Keratinocyte (primary cell): ENCODE results near the gene GPR3. TPM values are rescaled to one million over a fixed set of nuclear protein-coding genes. Genes with fewer than 3 reads are reported as not detected.

Experiments used
- DNase-seq: peaks from one replicate; pipeline ENCODE4 v3.0.0-alpha.2; 2011; ENCODE audit warnings: low read depth, missing footprints, low spot score
- FAIRE-seq: peaks from 2 replicates; lab custom pipeline; 2011; peaks lifted over from hg19 to GRCh38; lab: Jason Lieb, UNC
- H2AFZ ChIP-seq: 2 replicates; pipeline ENCODE4 v1.6.0; 2012; ENCODE audit warnings: low read length, control low read depth, inconsistent platforms; ENCODE audit not compliant: control insufficient read depth
- H3K27ac ChIP-seq: 2 replicates; pipeline ENCODE4 v1.5.1; 2011; ENCODE audit warnings: low read length; ENCODE audit not compliant: control insufficient read depth, insufficient read depth
- H3K27me3 ChIP-seq: 3 replicates; pipeline ENCODE4 v1.6.0; 2011; ENCODE audit warnings: low read length; ENCODE audit not compliant: control insufficient read depth, insufficient read depth; ENCODE audit errors: extremely low read depth
- H3K36me3 ChIP-seq, 2 experiments: 2 replicates in 1 of 2; 3 replicates in 1 of 2; pipeline ENCODE4 v1.5.1; 2011; ENCODE audit warnings: low read length in 2 of 2, mild to moderate bottlenecking in 1 of 2; ENCODE audit not compliant: control insufficient read depth in 2 of 2, insufficient read depth in 2 of 2; ENCODE audit errors: extremely low read depth in 1 of 2
- H3K4me1 ChIP-seq: 3 replicates; pipeline ENCODE4 v1.5.1; 2011; ENCODE audit warnings: low read length; ENCODE audit not compliant: control insufficient read depth, insufficient read depth; ENCODE audit errors: extremely low read depth
- H3K4me2 ChIP-seq: 3 replicates; pipeline ENCODE4 v1.6.0; 2011; ENCODE audit warnings: low read depth, low read length; ENCODE audit not compliant: control insufficient read depth, insufficient read depth; ENCODE audit errors: extremely low read depth
- H3K4me3 ChIP-seq, 3 experiments: fragments of 200-600 bp in 1 of 3; sonication (generic) in 1 of 3; 2 replicates in 2 of 3; 3 replicates in 1 of 3; pipeline ENCODE4 v1.5.1; 2011 to 2016; ENCODE audit warnings: low read length in 3 of 3, mild to moderate bottlenecking in 3 of 3, control low read depth in 2 of 3, inconsistent platforms in 1 of 3, low read depth in 1 of 3, mixed read lengths in 1 of 3, mixed run types in 1 of 3, moderate library complexity in 1 of 3; ENCODE audit not compliant: control insufficient read depth in 2 of 3, insufficient read depth in 2 of 3; ENCODE audit errors: extremely low read depth in 1 of 3
- H3K79me2 ChIP-seq: 2 replicates; pipeline ENCODE4 v1.6.0; 2012; ENCODE audit warnings: low read length; ENCODE audit not compliant: control insufficient read depth, insufficient read depth
- H3K9ac ChIP-seq: 3 replicates; pipeline ENCODE4 v1.6.0; 2011; ENCODE audit warnings: low read length; ENCODE audit not compliant: control insufficient read depth, insufficient read depth; ENCODE audit errors: extremely low read depth
- H3K9me1 ChIP-seq: 3 replicates; pipeline ENCODE4 v1.6.0; 2011; ENCODE audit warnings: low read length; ENCODE audit not compliant: control insufficient read depth, insufficient read depth; ENCODE audit errors: extremely low read depth
- H3K9me3 ChIP-seq: 2 replicates; pipeline ENCODE4 v1.5.1; 2012; ENCODE audit warnings: low read depth, low read length; ENCODE audit not compliant: control insufficient read depth
- H4K20me1 ChIP-seq: 3 replicates; pipeline ENCODE4 v1.6.0; 2011; ENCODE audit warnings: low read length; ENCODE audit not compliant: control insufficient read depth, insufficient read depth; ENCODE audit errors: extremely low read depth
- CTCF ChIP-seq, 3 experiments: IDR thresholded peaks in 1 of 3; conservative IDR thresholded peaks in 1 of 3; optimal IDR thresholded peaks in 1 of 3; 2 replicates in 2 of 3; 3 replicates in 1 of 3; pipeline versions ENCODE3 to v1.5.1; 2011; ENCODE audit warnings: low read length in 3 of 3, mild to moderate bottlenecking in 3 of 3, moderate library complexity in 2 of 3, control low read depth in 1 of 3, inconsistent platforms in 1 of 3; ENCODE audit not compliant: insufficient read depth in 2 of 3; ENCODE audit errors: extremely low read depth in 1 of 3
- EZH2 ChIP-seq: IDR thresholded peaks from one replicate; pipeline ENCODE4 v1.6.1; 2012; ENCODE audit warnings: inconsistent platforms, mild to moderate bottlenecking, low read length, moderate library complexity
- dilution Hi-C: fragments of 300-500 bp; cut with MboI; formaldehyde crosslinking; loops from one replicate; pipeline ENCODE4 v1.7.0; 2020; ENCODE audit warnings: low sequenced_read_pairs; ENCODE audit not compliant: extremely low pct_ligation_motif_present
- polyA plus RNA-seq, 5 experiments: library from polyadenylated mRNA; depleted of rRNA in 3 of 5; stranded (reverse) in 3 of 5; stranded (forward) in 1 of 5; unstranded in 1 of 5; fragments of >200 nt; gene quantifications; 1 replicate in 1 of 5; 2 replicates in 3 of 5; 3 replicates in 1 of 5; pipeline versions ENCODE4 v1.2.1 to v1.2.3, GENCODE V29; 2011 to 2012; ENCODE audit warnings: missing spikeins in 2 of 5, low read depth in 1 of 5, low replicate concordance in 1 of 5

The GPR3 gene
- polyA plus RNA-seq, 1 donor (not counting 4 experiments of a cell fraction or from before 2014, with no cell fraction given), result 1.4 TPM

GRCh38 chr1:27367160-27367650 lies 25.2 kb upstream of the GPR3 start:
- Histone ChIP-seq H3K4me2 (peak overlapping the region; percentile 86), H3K9me3 (no peaks in the 10 kb centered on the region), H3K36me3 (peaks cover 8 to 10% of the 10 kb centered on the region in 2 experiments), H3K9me1 (no peaks in the 10 kb centered on the region), H3K9ac (peak overlapping the region; percentile 88), H4K20me1 (no peaks in the 10 kb centered on the region), H3K27ac (peak overlapping the region; percentile 91), H3K79me2 (peaks cover 12% of the 10 kb centered on the region), H2AFZ (peak overlapping the region; percentile 76), H3K4me1 (peaks cover 33% of the 10 kb centered on the region), H3K4me3 (peak overlapping the region in 2 of 3 experiments; percentile 82 to 89), H3K27me3 (no peaks in the 10 kb centered on the region)
- no peak for TF ChIP-seq CTCF (optimal IDR thresholded peaks at IDR 0.05 in 1 of 3, IDR thresholded peaks at IDR 0.05 in 1 of 3, conservative IDR thresholded peaks at IDR 0.05 in 1 of 3; ENCODE audit: extremely low read depth in 1 of 3, insufficient read depth in 2 of 3, low read length in 3 of 3)
- TF ChIP-seq EZH2, result no peak
- FAIRE-seq, result no peak
- dilution Hi-C loops, result no loop called here
- no peak for DNase-seq

GRCh38 chr1:27368869-27369582 lies 23.4 kb upstream of the GPR3 start:
- H3K9me3 ChIP-seq, result no peaks in the 10 kb centered on the region
- TF ChIP-seq CTCF (optimal IDR thresholded peaks at IDR 0.05 in 1 of 3, IDR thresholded peaks at IDR 0.05 in 1 of 3, conservative IDR thresholded peaks at IDR 0.05 in 1 of 3; ENCODE audit: extremely low read depth in 1 of 3, insufficient read depth in 2 of 3, low read length in 3 of 3), result peak in 2 of 3 experiments; percentile 18 to 32
- no peak for TF ChIP-seq EZH2
- DNase-seq (no peak), FAIRE-seq (peak; percentile 34)
- H4K20me1 ChIP-seq, result no peaks in the 10 kb centered on the region
- no peaks in the 10 kb centered on the region for H3K9me1 ChIP-seq
- H3K27me3 ChIP-seq, result no peaks in the 10 kb centered on the region
- no peak overlapping the region for H2AFZ ChIP-seq
- H3K27ac ChIP-seq, result peak overlapping the region; percentile 15
- H3K4me2 ChIP-seq, result peak overlapping the region; percentile 7
- H3K4me3 ChIP-seq, result no peak overlapping the region
- peaks cover 12% of the 10 kb centered on the region for H3K79me2 ChIP-seq
- dilution Hi-C loops, result no loop called here
- H3K4me1 ChIP-seq, result peaks cover 35% of the 10 kb centered on the region
- H3K36me3 ChIP-seq, result peaks cover 0 to 8% of the 10 kb centered on the region in 2 experiments
- peak overlapping the region; percentile 16 for H3K9ac ChIP-seq
